K562 (cell line): ENCODE measurements around the gene MRPS15. TPM values are rescaled to one million over a fixed set of nuclear protein-coding genes. Genes with fewer than 3 reads are reported as not detected.

ENCODE experiments used
- ATAC-seq: fragments of 200-7000 bp; cut with Tn5 transposase; 3 replicates; pipeline ENCODE4 v1.9.1; 2020; ENCODE audit warnings: moderate library complexity
- BruUV-seq: library from RNA; stranded (reverse); fragments of 400-500 nt; replicated peaks from 2 replicates; lab custom pipeline; 2021; lab: Mats Ljungman, UMichigan
- CTCF ChIA-PET: fragments of 300-600 bp; formaldehyde crosslinking; extraction: SDS; loops from one replicate; lab custom pipeline; 2021; ENCODE audit warnings: low intra/inter-chr PET ratio; lab: Yijun Ruan, JAX
- POLR2A ChIA-PET: fragments of 300-600, 350-650 bp; sonication (Branson Sonifier 250); formaldehyde crosslinking; extraction: SDS; loops from one replicate; lab custom pipeline; 2021; ENCODE audit warnings: antibody characterized with exemption, inconsistent platforms; lab: Yijun Ruan, JAX
- DNase-seq, 4 experiments: peaks; one replicate each; pipeline versions ENCODE4 v3.0.0 to v3.0.0-alpha.2; 2011 to 2018; ENCODE audit warnings: low spot score in 3 of 4, mixed read lengths in 3 of 4; ENCODE audit errors: extremely low read depth in 1 of 4
- FAIRE-seq: peaks from 2 replicates; lab custom pipeline; 2011; peaks lifted over from hg19 to GRCh38; lab: Jason Lieb, UNC
- H2AFZ ChIP-seq: 2 replicates; pipeline ENCODE4 v1.6.0; 2011; ENCODE audit warnings: low read depth, low read length, control low read depth, inconsistent platforms
- H3K27ac ChIP-seq: fragments of 200-600 bp; 3 replicates; pipeline ENCODE4 v1.8.0; 2011; ENCODE audit warnings: low read depth, mild to moderate bottlenecking, control low read depth, inconsistent platforms, low read length, moderate library complexity, mixed read lengths; ENCODE audit errors: extremely low read depth
- H3K27me3 ChIP-seq, 2 experiments: fragments of 300-600 bp in 1 of 2; 2 replicates in 1 of 2; 3 replicates in 1 of 2; pipeline versions ENCODE4 v1.6.0 to v1.8.0; 2011; ENCODE audit warnings: inconsistent platforms in 2 of 2, low read length in 2 of 2, mild to moderate bottlenecking in 1 of 2, mixed read lengths in 1 of 2, moderate library complexity in 1 of 2; ENCODE audit not compliant: control insufficient read depth in 2 of 2, insufficient read depth in 2 of 2
- H3K36me3 ChIP-seq: fragments of 300-600 bp; 3 replicates; pipeline ENCODE4 v1.8.0; 2011; ENCODE audit warnings: mild to moderate bottlenecking, low read length, inconsistent platforms; ENCODE audit not compliant: control insufficient read depth, insufficient read depth
- H3K4me1 ChIP-seq, 2 experiments: fragments of 200-600 bp in 1 of 2; replicated peaks in 1 of 2; 2 replicates in 1 of 2; 3 replicates in 1 of 2; pipeline versions ENCODE4 v1.5.1 to v1.8.0; 2011; ENCODE audit warnings: inconsistent platforms in 2 of 2, low read length in 2 of 2, mild to moderate bottlenecking in 1 of 2, mixed read lengths in 1 of 2, moderate library complexity in 1 of 2; ENCODE audit not compliant: control insufficient read depth in 2 of 2, insufficient read depth in 2 of 2
- H3K4me2 ChIP-seq: 2 replicates; pipeline ENCODE4 v1.6.1; 2011; ENCODE audit warnings: low read length, control low read depth, inconsistent platforms, mixed read lengths; ENCODE audit not compliant: insufficient read depth
- H3K4me3 ChIP-seq: fragments of 200-600 bp; sonication (generic), shearing (Covaris generic); 2 replicates; pipeline ENCODE4 v1.5.1; 2016; ENCODE audit warnings: control low read depth, inconsistent platforms
- H3K79me2 ChIP-seq: fragments of 200-600 bp; 3 replicates; pipeline ENCODE4 v1.8.0; 2011; ENCODE audit warnings: low read length, inconsistent platforms; ENCODE audit not compliant: control insufficient read depth, insufficient read depth
- H3K9ac ChIP-seq, 2 experiments: 2 replicates each; pipeline versions ENCODE4 v1.6.0 to v1.6.1; 2011; ENCODE audit warnings: low read depth in 2 of 2, low read length in 2 of 2, control low read depth in 1 of 2, inconsistent platforms in 1 of 2, mild to moderate bottlenecking in 1 of 2, mixed read lengths in 1 of 2; ENCODE audit not compliant: insufficient read depth in 1 of 2
- H3K9me1 ChIP-seq: one replicate; pipeline ENCODE4 v1.6.0; 2011; ENCODE audit warnings: inconsistent platforms, mild to moderate bottlenecking, low read length, moderate library complexity; ENCODE audit not compliant: control insufficient read depth, insufficient read depth
- H3K9me3 ChIP-seq: replicated peaks from 2 replicates; pipeline ENCODE4 v1.5.1; 2011; ENCODE audit warnings: low read depth, low read length, inconsistent platforms; ENCODE audit not compliant: control insufficient read depth, insufficient read depth
- H4K20me1 ChIP-seq: replicated peaks from 2 replicates; pipeline ENCODE4 v1.6.1; 2011; ENCODE audit warnings: low read length, inconsistent platforms, mixed read lengths; ENCODE audit not compliant: control insufficient read depth, insufficient read depth
- BDP1 ChIP-seq: IDR thresholded peaks from 3 replicates; pipeline ENCODE4 v1.6.1; 2011; ENCODE audit not compliant: insufficient read length, insufficient read depth
- CEBPB ChIP-seq: fragments of 450-650 bp; IDR thresholded peaks from 2 replicates; pipeline ENCODE4 v1.6.1; 2016; ENCODE audit warnings: missing genetic modification characterization, missing compliant biosample characterization
- DNMT1 ChIP-seq: fragments of 450-650 bp; IDR thresholded peaks from 2 replicates; pipeline ENCODE4 v1.6.1; 2016; ENCODE audit warnings: antibody characterized with exemption, mild to moderate bottlenecking
- EHMT2 ChIP-seq: fragments of 450-650 bp; IDR thresholded peaks from 2 replicates; pipeline ENCODE4 v1.6.1; 2018; ENCODE audit warnings: antibody characterized with exemption
- PRPF4 ChIP-seq: fragments of 200-400 bp; formaldehyde crosslinking; IDR thresholded peaks from one replicate; pipeline ENCODE4 v1.6.1; 2017; ENCODE audit warnings: low read length, low read depth, mild to moderate bottlenecking; ENCODE audit not compliant: insufficient read depth, poor library complexity, severe bottlenecking
- ZNF121 ChIP-seq: sonication (generic); formaldehyde crosslinking; conservative IDR thresholded peaks from 2 replicates; pipeline ENCODE4 v1.8.0; 2022; ENCODE audit warnings: missing genetic modification reagents
- WGBS: fragments of 100-300 bp; shearing (Covaris generic); methylation state at CpG from one replicate; pipeline ENCODE4 v1.1.6; 2016; ENCODE audit warnings: low coverage, mixed read lengths; ENCODE audit not compliant: insufficient coverage; ENCODE audit errors: missing lambda C conversion rate; 5-methylcytosine and 5-hydroxymethylcytosine counted together
- in situ Hi-C: fragments of 300-500 bp; cut with MboI; formaldehyde crosslinking; loops from 4 replicates; pipeline ENCODE4 v1.15.0; 2018; ENCODE audit warnings: inconsistent platforms, mixed read lengths
- intact Hi-C: fragments of 100-400 bp; cut with micrococcal nuclease; formaldehyde crosslinking; loops from 2 replicates; pipeline ENCODE4 v1.14.2; 2022
- polyA plus RNA-seq, 8 experiments: library from polyadenylated mRNA; depleted of rRNA in 4 of 8; stranded (reverse) in 5 of 8; unstranded in 3 of 8; fragments of >200 nt; fragmentation: Nextera tagmentation in 2 of 8; fragmentation: Illumina TruSeq in 1 of 8; extraction: Ambion mirVana in 2 of 8; extraction: Trizol in 1 of 8; gene quantifications; 2 replicates each; pipeline versions ENCODE4 v1.2.1 to v1.2.3, GENCODE V29; 2011 to 2014; ENCODE audit warnings: inconsistent platforms in 1 of 8, missing spikeins in 1 of 8
- total RNA-seq, 7 experiments: library from RNA; depleted of rRNA in 6 of 7; stranded (reverse); fragments of >200 nt in 6 of 7; fragmentation: Illumina TruSeq in 2 of 7; extraction: Trizol in 2 of 7; gene quantifications; 2 replicates each; pipeline versions ENCODE4 v1.2.1 to v1.2.3, GENCODE V29; 2011 to 2021; ENCODE audit warnings: low replicate concordance in 1 of 7
- TF ChIP-seq, protein P1 (sequence below): sonication (generic); formaldehyde crosslinking; IDR thresholded peaks from 2 replicates; pipeline ENCODE4 v1.8.1; 2023; ENCODE audit warnings: missing genetic modification reagents, mild to moderate bottlenecking, borderline replicate concordance

The MRPS15 gene
- total and polyA plus RNA-seq, 9 of the 15 experiments (the other 6 are each of a cell fraction or from before 2014, with no cell fraction given): 62.9 to 286 (median 149) TPM

DNA sequence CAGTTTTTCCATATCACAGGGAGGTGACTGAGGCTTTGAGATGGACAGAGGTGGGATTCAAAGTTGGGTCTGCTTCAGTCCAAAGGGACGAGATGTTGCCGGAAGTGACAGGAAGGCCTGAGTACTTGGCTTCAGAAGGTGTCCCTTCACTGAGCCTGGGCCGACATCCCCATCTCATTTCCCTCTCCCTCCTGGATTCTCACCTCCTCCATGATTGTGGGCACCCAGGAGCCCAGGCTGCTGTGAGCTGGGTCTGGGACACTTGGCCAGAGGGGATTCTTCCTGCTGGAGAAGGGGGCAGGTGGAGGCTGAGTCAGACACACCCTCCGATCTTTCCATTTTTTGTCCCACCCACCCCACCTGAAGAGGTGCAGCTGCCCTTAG is 2.8 kb upstream of the MRPS15 start (continued):
- TF ChIP-seq CEBPB (tag) (no peak), PRPF4 (no peak), ZNF121 (CRISPR knock-in tag) (no peak)
- TF ChIP-seq, protein P1, sequence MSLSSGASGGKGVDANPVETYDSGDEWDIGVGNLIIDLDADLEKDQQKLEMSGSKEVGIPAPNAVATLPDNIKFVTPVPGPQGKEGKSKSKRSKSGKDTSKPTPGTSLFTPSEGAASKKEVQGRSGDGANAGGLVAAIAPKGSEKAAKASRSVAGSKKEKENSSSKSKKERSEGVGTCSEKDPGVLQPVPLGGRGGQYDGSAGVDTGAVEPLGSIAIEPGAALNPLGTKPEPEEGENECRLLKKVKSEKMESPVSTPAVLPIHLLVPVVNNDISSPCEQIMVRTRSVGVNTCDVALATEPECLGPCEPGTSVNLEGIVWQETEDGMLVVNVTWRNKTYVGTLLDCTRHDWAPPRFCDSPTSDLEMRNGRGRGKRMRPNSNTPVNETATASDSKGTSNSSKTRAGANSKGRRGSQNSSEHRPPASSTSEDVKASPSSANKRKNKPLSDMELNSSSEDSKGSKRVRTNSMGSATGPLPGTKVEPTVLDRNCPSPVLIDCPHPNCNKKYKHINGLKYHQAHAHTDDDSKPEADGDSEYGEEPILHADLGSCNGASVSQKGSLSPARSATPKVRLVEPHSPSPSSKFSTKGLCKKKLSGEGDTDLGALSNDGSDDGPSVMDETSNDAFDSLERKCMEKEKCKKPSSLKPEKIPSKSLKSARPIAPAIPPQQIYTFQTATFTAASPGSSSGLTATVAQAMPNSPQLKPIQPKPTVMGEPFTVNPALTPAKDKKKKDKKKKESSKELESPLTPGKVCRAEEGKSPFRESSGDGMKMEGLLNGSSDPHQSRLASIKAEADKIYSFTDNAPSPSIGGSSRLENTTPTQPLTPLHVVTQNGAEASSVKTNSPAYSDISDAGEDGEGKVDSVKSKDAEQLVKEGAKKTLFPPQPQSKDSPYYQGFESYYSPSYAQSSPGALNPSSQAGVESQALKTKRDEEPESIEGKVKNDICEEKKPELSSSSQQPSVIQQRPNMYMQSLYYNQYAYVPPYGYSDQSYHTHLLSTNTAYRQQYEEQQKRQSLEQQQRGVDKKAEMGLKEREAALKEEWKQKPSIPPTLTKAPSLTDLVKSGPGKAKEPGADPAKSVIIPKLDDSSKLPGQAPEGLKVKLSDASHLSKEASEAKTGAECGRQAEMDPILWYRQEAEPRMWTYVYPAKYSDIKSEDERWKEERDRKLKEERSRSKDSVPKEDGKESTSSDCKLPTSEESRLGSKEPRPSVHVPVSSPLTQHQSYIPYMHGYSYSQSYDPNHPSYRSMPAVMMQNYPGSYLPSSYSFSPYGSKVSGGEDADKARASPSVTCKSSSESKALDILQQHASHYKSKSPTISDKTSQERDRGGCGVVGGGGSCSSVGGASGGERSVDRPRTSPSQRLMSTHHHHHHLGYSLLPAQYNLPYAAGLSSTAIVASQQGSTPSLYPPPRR (CRISPR knock-in tag): no peak
- TF ChIP-seq, all 486 proteins: peak for 0

DNA sequence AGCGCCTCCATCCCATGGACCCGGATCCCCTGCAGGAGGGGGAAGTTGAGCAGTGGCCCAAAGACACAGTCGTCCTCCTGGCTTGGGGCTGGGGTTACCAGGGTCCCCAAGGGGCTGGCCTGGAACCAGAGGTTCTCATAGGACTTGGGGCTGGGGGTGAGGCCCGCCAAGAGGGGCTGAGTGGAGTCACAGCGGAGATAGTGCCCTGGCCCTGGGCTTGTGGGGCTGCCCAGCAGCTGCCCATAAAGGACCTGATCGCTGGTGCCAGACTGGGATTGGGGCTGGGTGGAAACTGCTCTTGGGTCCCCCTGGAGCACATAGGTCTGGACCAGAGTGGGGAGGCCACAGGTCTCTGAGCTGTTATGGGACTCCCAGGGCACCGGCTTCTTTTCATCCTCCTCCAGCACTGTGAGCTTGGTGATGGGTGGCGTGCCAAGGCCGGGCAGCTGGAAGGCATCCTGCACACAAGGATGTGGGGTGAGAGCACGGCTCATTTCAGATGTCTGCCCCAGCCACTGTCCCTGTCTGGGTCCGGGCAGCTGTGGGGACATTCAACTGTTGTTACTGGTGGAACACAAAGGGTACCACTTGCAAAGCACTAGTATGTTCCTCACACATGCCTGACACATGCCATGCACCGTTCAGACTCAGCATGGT is 2.3 kb upstream of the MRPS15 start:
- ATAC-seq (no peak), DNase-seq (no peak), FAIRE-seq (no peak)
- no peak overlapping the region for H3K4me2 ChIP-seq
- H2AFZ ChIP-seq: no peak overlapping the region
- 68% methylated on average over 12 of the region's 12 CpGs for WGBS
- H3K27me3 ChIP-seq: no peaks in the 10 kb centered on the region
- TF ChIP-seq DNMT1: no peak
- TF ChIP-seq BDP1: no peak
- no peak for TF ChIP-seq EHMT2
- intact Hi-C loops (no loop called here), in situ Hi-C loops (no loop called here)
- peaks cover 2% of the 10 kb centered on the region for H3K9me1 ChIP-seq
- H3K36me3 ChIP-seq: peaks cover 13% of the 10 kb centered on the region
- no peaks in the 10 kb centered on the region for H4K20me1 ChIP-seq
- no TSS peak for BruUV-seq
- peaks cover 13 to 27% of the 10 kb centered on the region in 2 experiments for H3K4me1 ChIP-seq
- H3K79me2 ChIP-seq: peaks cover 28% of the 10 kb centered on the region
- peak overlapping the region in 1 of 2 experiments; percentile 12; a peak in 1 of 4 replicates for H3K9ac ChIP-seq
- ChIA-PET POLR2A (interaction anchor here (0.8 to 1.6 kb wide), 4 partner anchors 9 to 80 kb away, joined by 3 to 4 read pairs (median 4); no protein-coding TSS in a partner anchor), CTCF (no interaction called here)
- no peak overlapping the region for H3K4me3 ChIP-seq
- H3K27ac ChIP-seq: no peak overlapping the region
- H3K9me3 ChIP-seq: no peaks in the 10 kb centered on the region
